ENCODE measurements around the gene TFF1.

The TFF1 gene

GRCh38 chr21:42405064-42406013 lies 39.0 kb upstream of the TFF1 start:
- no peak for TF ChIP-seq CTCF (IDR thresholded peaks at IDR 0.05; ENCODE audit: low read depth, low read length)
- H3K4me3 ChIP-seq (ENCODE audit: low read depth, low read length) = no peak overlapping the region

GRCh38 chr21:42404539-42404938 lies 38.2 kb upstream of the TFF1 start:
- no peak for TF ChIP-seq CTCF (IDR thresholded peaks at IDR 0.05; ENCODE audit: low read depth, low read length)
- H3K4me3 ChIP-seq (ENCODE audit: low read depth, low read length) = no peak overlapping the region

GRCh38 chr21:42403611-42404231 lies 37.4 kb upstream of the TFF1 start, which contains the start of gene UBASH3A:
UBASH3A (plus strand) TSS chr21:42403902; CDS start chr21:42403946, 44 bp downstream.
- no peak within 1 kb of the TSS for H3K4me3 ChIP-seq (ENCODE audit: low read depth, low read length)

GRCh38 chr21:42401820-42402251 lies 35.5 kb upstream of the TFF1 start:
- H3K4me3 ChIP-seq (ENCODE audit: low read depth, low read length) = no peak overlapping the region
- TF ChIP-seq CTCF (IDR thresholded peaks at IDR 0.05; ENCODE audit: low read depth, low read length) = no peak

More at GRCh38 chr21:42403611-42404231, 37.4 kb upstream of the TFF1 start, which contains the start of gene UBASH3A:
- no peak for TF ChIP-seq CTCF (IDR thresholded peaks at IDR 0.05; ENCODE audit: low read depth, low read length)

GRCh38 chr21:42401154-42401553 lies 34.8 kb upstream of the TFF1 start:
- TF ChIP-seq CTCF (IDR thresholded peaks at IDR 0.05; ENCODE audit: low read depth, low read length) = no peak
- no peak overlapping the region for H3K4me3 ChIP-seq (ENCODE audit: low read depth, low read length)

GRCh38 chr21:42400525-42400924 lies 34.2 kb upstream of the TFF1 start:
- no peak for TF ChIP-seq CTCF (IDR thresholded peaks at IDR 0.05; ENCODE audit: low read depth, low read length)
- no peak overlapping the region for H3K4me3 ChIP-seq (ENCODE audit: low read depth, low read length)
